HG03457 (cell line): ENCODE measurements around the gene TMEM109.

Experiments used
- ATAC-seq: cut with Tn5 transposase; IDR thresholded peaks from one replicate; pipeline ENCODE4 v1.9.1; 2021; ENCODE audit warnings: moderate number of reproducible peaks; ENCODE audit not compliant: unreplicated experiment

The TMEM109 gene

DNA sequence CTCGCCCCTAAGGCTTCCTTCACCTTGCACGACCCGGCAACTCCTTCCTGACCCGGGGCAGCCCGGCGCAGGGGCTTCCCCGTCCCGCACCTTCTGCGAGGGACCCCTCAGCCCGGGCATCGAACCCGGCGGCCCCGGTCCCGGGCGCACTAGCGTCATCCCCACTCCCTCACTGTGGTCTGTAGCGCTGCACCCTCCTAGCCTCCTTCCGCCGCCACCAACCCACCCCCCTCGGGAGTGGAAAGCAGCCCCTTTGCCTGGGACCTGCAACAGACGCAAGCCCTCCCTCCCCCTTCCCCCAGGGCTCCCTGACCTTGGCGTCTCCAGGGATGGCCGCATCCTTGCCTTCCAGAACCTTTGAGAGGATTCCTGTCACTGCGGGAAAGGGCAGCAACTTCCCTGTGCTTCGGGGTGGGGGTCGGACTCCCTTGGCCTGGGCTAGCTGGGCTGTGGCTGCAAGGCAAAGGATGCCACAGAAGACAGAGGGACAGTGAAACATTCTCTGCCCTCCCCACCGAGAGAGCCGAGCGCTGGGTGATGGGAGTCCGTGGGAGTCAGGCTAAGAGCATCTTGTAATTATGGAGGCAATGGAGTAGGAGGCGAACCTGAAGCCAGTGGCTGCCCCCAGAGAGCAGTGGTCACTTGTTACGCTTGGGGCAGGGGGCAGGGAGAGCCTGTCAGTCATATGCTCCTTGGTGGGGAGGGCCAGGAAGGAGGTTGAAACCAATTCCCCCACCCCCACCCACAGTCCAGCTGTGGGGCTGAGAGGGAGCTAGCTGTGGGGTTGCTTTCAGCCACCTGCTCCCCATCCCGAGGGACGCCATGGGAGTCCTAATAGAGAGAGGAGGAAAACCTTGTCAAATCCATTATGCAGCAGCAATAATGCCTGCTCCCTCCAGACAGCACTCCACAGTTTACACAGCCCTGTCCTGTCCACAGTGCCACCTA lies 11.2 kb downstream of the TMEM109 start:
- ATAC-seq: no peak

DNA sequence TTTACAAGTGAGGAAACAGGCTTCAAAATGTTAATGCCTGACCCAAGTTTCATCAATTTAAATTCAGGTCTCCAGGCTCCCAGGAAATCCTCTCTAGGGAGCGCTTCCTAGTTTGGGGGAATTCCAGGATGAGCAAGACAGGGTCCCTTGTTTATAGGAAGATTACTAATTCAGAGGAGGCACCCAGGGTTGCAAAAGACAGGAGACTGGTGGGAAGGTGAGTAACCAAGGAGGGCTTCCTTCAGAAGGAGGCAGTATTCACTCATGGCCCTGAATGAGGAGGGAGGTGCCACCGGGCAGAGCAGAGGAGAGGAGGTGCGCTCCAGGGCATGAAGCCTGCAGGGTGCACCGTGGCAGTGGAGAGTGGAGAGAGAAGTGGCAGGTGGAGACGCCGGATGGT lies 11.9 kb downstream of the TMEM109 start:
- ATAC-seq: no peak

DNA sequence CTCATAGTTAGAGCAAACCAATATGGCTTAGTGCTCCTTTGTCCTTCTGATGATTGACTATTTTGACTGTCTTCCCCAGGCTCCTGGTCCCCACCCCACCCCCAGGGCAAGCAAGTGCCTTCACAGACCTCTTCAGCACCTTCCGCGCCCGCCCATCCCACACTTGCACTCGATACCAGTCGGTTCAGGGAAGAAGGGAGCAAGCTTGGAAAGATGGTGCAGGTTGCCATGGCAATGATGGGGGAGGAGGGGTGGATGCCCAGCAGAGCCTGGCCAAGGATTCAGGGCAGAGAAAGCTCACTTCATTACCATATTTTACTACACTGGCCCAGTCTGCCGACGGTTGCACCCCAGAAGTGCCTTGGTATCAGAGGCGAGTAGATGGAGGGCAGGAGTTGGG lies 12.5 kb downstream of the TMEM109 start:
- ATAC-seq: no peak

DNA sequence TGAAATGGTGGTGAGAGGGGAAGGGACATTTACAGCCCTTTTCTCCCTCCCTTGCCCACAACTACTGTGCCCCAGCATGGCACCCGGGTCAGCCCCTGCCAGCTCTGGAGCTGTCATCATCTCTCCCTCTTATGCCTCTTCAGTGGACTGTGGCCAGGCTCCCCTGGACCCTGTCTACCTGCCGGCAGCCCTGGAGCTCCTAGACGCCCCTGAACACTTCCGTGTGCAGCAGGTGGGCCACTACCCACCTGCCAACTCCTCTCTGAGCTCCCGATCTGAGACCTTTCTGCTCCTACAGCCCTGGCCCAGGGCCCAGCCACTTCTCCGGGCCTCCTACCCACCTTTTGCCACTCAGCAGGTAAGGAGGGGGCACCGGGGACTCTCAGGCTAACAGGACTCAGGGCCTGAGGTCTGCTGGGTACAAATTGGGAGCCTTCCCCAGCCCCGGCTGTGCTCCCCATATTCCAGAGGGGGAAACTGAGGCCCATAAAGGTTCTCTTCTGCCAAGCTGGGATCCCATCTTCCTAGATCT lies 13.2 kb downstream of the TMEM109 start:
- no peak for ATAC-seq

DNA sequence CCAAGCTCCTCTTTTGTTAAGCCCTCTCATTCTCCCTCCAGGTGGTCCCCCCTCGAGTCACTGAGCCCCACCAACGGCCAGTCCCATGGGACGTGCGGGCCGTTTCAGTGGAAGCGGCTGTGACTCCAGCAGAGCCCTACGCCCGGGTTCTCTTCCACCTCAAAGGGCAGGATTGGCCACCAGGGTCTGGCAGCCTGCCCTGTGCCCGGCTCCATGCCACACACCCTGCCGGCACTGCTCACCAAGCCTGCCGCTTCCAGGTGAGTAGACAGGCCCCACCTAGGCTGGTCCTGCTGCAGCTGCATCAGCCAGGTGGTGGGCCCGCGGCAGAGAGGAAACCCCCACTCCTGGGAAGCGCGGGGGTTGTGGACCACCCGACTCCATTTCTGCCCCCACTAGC lies 13.6 kb downstream of the TMEM109 start:
- ATAC-seq: no peak

DNA sequence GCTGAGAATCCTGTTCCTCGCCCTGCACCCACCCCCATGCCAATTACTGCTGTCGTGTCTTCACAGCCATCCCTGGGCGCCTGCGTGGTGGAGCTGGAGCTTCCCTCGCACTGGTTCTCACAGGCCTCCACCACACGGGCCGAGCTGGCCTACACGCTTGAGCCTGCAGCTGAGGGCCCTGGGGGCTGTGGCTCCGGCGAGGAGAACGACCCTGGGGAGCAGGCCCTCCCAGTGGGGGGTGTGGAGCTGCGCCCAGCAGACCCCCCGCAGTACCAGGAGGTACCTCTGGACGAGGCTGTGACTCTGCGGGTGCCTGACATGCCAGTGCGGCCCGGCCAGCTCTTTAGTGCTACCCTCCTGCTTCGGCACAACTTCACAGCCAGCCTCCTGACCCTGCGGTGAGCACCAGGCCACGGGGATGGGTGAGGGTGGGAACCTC lies 14.6 kb downstream of the TMEM109 start:
- ATAC-seq: no peak

DNA sequence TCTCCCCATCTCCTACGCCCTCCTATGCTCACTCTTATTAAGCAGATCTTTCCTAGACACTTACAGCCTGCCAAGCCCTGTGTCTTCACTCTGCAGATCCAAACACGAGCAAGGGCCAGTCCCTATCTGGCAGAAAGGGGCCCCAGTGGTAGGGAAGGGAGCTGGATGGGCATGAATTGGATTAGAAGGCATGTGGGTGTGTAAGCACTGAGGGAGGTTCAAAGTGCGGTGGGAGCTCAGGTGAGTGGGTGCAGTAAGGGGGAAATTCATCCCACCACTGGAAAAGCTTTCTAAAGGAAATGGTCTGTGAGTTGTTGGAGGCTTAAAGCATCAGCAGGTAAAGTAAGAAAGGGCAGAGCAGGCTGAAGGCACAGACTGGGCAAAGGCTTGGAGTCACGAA lies 15.8 kb downstream of the TMEM109 start:
- ATAC-seq: no peak

DNA sequence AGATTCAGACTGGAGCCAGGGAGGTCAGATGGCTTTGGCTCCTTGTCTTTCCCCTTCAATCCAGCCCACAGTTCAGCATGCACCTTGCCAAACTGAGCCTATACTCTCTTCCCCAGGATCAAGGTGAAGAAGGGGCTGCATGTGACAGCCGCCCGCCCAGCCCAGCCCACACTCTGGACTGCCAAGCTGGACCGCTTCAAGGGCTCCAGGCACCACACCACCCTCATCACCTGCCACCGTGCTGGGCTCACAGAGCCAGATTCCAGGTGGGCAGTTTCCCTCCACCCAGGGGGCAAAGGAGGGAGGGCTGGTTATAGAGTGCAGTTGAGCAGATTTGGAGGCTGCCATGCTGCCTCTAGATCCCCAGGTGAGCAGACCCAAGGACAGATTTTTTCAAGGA lies 16.4 kb downstream of the TMEM109 start:
- ATAC-seq: no peak

DNA sequence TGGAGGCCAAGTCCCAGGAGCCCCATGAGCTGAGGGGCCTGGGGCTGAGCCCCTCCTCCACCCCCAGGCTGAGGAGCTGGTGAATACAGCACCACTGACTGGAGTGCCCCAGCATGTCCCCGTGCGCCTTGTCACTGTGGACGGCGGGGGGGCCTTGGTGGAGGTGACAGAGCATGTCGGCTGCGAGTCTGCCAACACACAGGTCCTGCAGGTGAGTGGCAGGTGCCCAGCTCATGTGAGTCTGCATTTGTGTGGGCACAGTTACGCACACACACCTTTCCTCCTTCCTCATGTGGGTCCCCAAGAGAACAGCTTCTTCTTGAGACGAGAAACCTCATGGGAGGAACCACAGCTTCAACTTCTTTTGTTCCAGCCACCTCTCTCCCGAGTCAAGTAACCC lies 18.0 kb downstream of the TMEM109 start:
- no peak for ATAC-seq

DNA sequence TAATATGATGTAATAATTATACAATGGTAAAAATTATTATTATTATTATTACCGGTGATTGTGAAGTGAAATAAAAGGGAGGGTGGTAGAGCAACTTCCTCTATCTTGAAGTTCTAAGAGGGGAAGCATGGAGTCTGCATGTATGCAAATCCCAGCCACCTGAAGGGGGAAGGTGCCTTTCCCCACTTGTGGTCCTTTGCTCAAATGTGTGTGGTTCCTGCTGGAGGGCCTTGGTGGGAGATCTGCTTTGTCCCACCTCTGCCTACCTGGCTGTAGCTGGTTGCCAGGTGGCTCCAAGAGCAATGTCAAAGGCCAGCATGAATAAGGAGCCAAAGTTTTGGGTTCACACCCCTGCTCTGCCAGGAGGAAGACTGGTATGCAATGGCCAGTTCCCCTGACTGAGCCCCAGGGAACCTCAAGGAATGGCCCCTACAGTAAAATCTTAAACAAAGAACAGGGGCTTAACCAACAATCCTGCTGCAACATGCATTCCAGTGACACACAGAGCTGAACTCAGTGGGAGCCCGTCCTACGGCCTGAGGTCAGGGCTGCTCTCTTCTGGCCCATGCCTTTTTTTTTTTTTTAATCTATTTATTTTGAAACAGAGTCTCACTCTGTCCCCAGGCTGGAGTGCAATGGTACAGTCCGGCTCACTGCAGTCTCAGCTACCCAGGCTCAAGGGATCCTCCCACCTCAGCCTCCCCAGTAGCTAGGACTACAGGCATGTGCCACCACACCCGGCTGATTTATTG lies 18.8 kb downstream of the TMEM109 start:
- ATAC-seq: no peak

DNA sequence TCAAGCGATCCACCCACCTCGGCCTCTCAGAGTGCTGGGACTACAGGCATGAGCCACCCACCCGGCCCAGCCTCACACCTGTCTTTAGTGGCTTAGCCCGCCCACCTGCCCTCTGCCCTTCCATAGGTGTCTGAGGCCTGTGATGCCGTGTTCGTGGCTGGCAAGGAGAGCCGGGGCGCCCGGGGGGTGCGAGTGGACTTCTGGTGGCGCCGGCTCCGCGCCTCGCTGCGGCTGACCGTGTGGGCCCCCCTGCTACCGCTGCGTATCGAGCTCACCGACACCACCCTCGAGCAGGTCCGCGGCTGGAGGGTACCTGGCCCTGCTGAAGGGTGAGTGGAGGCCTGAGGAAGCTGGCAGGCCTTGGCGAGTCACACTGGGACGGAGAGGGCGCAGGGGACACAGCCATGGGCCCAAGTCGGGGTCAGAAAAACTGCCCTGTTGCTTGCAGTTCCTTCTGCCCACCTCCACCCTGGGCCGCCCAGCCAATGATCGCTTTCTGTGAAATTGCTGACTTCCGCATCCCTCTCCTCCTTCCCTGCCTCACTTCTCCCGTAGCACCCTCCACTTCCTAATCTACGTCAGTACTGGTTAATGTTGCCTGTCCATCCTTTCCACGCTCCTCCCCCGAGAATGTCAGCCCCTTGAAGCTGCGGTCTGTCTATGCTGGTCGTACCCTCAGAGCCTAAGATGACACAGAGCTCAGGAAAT lies 19.6 kb downstream of the TMEM109 start:
- no peak for ATAC-seq

DNA sequence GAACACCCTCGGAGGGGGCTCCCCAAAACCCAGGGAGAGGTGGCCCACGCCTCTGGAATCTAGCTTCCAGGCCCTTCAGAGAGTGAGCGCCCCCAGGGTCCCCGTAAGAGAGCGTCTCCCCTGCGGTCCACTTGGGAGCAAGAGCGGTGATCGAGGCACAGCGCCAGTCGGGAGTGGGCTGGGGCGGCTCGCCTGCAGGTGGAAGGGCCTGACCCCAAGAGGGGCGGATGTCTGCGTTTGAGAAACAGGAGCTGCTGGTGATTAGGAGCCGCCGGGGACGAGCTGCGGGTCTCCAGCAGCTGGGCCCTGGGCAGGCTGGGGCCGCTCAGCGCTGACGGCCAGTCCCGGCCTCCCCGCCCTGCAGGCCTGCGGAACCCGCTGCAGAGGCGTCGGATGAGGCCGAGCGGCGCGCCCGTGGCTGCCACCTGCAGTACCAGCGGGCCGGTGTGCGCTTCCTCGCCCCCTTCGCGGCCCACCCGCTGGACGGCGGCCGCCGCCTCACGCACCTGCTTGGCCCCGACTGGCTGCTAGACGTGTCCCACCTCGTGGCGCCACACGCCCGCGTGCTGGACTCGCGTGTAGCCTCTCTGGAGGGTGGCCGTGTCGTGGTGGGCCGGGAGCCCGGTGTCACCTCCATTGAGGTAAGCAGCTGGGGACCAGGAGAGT lies 20.3 kb downstream of the TMEM109 start:
- no peak for ATAC-seq

DNA sequence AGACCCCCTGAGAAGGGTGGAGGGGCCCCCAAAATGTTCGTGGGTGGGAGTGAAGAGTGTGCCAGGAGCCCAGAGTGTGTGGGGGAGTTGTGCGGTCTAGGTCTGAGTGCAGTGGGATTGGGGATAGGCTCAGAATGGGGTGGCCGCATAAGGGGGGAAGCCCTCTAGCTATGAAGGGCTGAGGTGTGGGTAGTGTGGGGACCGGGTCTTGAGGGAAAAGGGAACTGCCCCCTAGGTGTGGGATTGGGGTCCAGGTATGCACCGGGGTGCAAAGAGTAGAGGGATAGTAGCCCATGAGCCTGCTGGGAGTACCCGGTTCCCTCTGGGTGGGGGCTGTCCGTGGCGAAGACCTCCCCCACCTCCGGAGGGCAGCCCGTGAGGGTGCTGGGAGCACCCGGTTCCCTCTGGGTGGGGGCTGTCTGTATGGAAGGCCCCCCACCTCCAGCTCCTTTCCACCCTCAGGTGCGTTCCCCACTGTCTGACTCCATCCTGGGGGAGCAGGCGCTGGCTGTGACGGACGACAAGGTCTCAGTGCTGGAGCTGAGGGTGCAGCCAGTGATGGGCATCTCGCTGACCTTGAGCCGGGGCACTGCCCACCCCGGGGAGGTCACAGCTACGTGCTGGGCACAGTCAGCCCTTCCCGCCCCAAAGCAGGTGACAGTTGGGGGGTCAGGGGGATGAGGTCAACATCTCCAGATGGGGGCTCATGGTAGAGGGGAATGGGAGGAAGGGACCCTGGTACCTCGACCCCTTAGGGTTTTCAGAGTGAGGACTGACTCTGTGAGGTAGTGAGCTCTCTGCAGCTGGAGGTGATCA lies 21.0 kb downstream of the TMEM109 start:
- no peak for ATAC-seq

DNA sequence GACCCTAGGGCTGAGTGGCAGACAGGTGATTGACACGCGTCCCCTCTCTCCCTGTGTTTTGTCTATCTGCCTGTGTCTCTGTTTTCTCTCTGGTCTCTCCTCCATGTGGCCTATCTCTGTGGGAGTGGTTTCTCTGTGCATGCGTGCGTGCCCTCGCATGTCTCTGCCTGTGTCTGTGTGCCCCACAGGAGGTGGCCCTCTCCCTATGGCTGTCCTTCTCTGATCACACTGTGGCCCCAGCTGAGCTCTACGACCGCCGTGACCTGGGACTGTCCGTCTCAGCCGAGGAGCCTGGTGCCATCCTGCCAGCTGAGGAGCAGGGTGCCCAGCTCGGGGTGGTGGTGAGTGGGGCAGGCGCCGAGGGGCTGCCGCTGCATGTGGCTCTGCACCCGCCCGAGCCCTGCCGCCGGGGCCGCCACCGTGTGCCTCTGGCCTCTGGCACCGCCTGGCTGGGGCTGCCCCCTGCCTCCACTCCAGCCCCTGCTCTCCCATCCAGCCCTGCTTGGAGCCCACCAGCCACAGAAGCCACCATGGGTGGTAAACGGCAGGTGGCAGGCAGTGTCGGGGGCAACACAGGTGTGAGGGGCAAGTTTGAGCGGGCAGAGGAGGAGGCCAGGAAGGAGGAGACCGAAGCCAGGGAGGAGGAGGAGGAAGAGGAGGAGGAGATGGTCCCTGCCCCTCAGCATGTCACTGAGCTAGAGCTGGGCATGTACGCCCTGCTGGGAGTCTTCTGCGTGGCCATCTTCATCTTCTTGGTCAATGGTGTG lies 21.9 kb downstream of the TMEM109 start:
- no peak for ATAC-seq

DNA sequence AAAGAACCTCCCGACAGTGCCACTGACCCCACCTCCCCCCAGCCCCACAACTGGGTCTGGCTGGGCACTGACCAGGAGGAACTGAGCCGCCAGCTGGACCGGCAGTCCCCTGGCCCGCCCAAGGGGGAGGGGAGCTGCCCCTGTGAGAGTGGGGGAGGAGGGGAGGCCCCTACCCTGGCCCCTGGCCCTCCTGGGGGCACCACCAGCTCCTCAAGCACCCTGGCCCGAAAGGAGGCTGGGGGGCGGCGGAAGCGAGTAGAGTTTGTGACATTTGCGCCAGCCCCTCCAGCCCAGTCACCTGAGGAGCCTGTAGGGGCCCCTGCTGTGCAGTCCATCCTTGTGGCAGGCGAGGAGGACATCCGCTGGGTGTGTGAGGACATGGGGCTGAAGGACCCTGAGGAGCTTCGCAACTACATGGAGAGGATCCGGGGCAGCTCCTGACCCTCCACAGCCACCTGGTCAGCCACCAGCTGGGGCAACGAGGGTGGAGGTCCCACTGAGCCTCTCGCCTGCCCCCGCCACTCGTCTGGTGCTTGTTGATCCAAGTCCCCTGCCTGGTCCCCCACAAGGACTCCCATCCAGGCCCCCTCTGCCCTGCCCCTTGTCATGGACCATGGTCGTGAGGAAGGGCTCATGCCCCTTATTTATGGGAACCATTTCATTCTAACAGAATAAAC lies 22.6 kb downstream of the TMEM109 start:
- no peak for ATAC-seq

DNA sequence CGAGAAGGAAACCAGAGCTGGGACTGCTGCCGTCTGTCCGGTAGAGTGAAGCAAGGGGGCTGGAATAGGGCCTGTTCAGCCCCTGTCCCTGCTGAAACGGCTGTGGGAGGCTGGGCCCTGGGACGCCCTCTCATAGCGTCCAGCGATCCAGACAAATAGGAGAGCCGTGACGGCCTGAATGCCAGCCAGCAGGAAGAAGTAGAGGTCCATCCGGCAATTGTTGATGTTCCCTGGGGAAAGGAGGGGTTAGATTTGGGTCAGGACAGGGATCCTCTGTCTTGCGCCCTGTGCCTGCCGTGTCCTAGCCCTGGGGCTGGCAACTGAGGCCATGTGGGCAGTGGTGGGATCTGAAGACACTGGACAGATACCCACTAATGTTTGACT lies 23.2 kb downstream of the TMEM109 start:
- ATAC-seq: no peak

DNA sequence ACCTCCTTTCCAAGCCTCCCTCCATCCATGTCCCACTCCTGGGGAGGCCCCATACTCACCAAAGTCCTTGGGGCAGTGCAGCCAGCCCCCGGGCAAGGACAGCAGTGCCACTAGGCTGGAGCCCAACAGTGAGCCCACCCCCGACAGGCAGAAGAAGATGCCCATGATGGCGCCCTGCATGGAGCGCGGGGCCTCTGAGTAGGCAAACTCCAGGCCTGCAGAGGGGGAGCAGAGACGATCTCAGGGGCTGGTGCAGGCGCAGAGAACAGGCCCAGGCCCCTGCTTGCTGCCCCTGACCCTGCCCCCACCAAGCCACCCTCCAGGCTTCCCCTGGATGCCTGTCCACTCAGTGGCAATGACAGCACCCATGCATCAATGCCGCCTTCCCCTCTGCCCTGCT lies 23.9 kb downstream of the TMEM109 start:
- ATAC-seq: no peak

DNA sequence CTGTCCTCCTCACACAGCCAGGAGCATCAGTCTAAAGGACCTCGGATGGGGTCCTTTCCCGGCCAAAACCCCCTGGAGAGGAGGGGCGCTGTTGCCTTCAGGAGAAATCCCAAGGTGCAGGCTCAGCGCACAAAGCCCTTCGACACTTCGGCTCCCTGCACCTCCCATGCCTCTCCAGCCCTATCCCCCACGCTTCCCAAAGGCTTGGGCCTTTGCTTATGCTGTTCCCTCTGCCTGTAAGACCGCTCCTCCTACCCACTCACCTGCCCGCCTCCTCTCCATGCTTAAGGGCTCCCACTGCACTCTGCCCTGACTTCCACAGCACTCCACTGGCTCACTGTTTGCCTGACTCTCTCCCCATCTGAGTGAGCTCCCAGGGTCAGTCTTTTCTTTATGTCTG lies 24.5 kb downstream of the TMEM109 start:
- no peak for ATAC-seq

DNA sequence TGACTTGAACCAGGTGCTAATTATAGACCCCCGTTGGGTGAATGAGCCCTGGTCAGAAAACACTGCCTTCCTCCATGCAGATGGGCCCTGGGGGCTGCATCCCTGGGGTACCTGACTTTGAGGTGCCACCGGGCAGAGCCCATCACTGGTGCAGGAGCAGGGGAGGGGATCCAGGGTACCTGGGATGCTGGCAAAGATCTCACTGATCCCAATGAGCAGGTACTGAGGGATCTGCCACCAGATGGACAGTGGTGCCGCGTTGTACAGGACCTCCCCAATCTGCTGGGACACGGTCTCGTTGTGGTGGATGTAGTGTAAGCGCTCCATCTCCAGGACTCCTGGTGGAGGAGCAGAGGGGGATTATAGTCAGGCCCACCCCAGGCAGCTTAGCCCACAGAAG lies 25.3 kb downstream of the TMEM109 start:
- ATAC-seq: no peak
